BJ (cell line): ENCODE data around the gene KIF17. TPM values are rescaled to one million over a fixed set of nuclear protein-coding genes. Genes with fewer than 3 reads are reported as not detected.
"Not testable (repeated sequence)": the region's sequence is repeated elsewhere in the genome, so short reads cannot be mapped to it uniquely, and the experiment has no call there.

ENCODE experiments used
- CTCF ChIA-PET: fragments of 350-600 bp; formaldehyde crosslinking; extraction: SDS; loops from one replicate; lab custom pipeline; 2021; ENCODE audit warnings: antibody characterized with exemption, inconsistent platforms; lab: Yijun Ruan, JAX
- POLR2A ChIA-PET: fragments of 300-600 bp; sonication (Branson Sonifier 250); formaldehyde crosslinking; extraction: SDS; loops from one replicate; lab custom pipeline; 2021; ENCODE audit warnings: antibody characterized with exemption; lab: Charles Lee
- DNase-seq: peaks from one replicate; pipeline ENCODE4 v3.0.0-alpha.2; 2011; ENCODE audit warnings: low read depth
- H3K27me3 ChIP-seq: 2 replicates; pipeline ENCODE4 v1.6.0; 2011; ENCODE audit warnings: low read length; ENCODE audit not compliant: control insufficient read depth, insufficient read depth
- H3K36me3 ChIP-seq: 2 replicates; pipeline ENCODE4 v1.5.1; 2011; ENCODE audit warnings: low read length; ENCODE audit not compliant: control insufficient read depth, insufficient read depth
- H3K4me3 ChIP-seq: 2 replicates; pipeline ENCODE4 v1.5.1; 2011; ENCODE audit warnings: low read depth, mild to moderate bottlenecking, control low read depth, low read length
- polyA plus RNA-seq: library from polyadenylated mRNA; depleted of rRNA; stranded (reverse); fragments of >200 nt; gene quantifications from 2 replicates; pipeline ENCODE4 v1.2.3, GENCODE V29; 2011
- TF ChIP-seq, protein P1 (sequence below): IDR thresholded peaks from 2 replicates; pipeline ENCODE4 v1.5.1; 2011; ENCODE audit warnings: low read depth, mild to moderate bottlenecking, control low read depth, inconsistent platforms, low read length, moderate library complexity; ENCODE audit not compliant: insufficient read depth

The KIF17 gene
- polyA plus RNA-seq, 1 experiment = 3.7 TPM

DNA sequence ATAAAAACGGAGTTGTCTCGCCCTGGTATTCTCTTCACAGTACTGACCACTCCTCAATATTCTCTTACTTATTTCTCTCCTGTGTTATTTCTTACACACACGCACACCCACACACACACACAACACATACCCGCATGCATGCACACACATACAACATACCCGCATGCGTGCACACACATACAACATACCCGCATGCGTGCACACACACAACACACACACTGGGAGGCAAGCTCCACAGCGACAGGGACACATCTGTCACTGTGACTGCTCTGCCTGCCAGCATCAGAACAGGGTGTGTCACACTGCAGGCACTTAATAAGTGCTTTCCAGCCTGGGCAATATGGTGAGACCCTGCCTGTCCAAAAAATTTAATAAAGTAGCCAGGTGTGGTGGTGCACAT lies 35.8 kb downstream of the KIF17 start:
- Histone ChIP-seq H3K36me3 (no peaks in the 10 kb centered on the region; the same call in 1 of the 2 replicates), H3K27me3 (no peaks in the 10 kb centered on the region), H3K4me3 (no peak overlapping the region)
- CTCF ChIA-PET = interaction anchor here (0.6 kb wide), 1 partner anchor 514 kb away, joined by 3 read pairs; no protein-coding TSS in a partner anchor
- POLR2A ChIA-PET = no interaction called here
- TF ChIP-seq, protein P1, sequence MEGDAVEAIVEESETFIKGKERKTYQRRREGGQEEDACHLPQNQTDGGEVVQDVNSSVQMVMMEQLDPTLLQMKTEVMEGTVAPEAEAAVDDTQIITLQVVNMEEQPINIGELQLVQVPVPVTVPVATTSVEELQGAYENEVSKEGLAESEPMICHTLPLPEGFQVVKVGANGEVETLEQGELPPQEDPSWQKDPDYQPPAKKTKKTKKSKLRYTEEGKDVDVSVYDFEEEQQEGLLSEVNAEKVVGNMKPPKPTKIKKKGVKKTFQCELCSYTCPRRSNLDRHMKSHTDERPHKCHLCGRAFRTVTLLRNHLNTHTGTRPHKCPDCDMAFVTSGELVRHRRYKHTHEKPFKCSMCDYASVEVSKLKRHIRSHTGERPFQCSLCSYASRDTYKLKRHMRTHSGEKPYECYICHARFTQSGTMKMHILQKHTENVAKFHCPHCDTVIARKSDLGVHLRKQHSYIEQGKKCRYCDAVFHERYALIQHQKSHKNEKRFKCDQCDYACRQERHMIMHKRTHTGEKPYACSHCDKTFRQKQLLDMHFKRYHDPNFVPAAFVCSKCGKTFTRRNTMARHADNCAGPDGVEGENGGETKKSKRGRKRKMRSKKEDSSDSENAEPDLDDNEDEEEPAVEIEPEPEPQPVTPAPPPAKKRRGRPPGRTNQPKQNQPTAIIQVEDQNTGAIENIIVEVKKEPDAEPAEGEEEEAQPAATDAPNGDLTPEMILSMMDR = no peak
- DNase-seq = no peak

DNA sequence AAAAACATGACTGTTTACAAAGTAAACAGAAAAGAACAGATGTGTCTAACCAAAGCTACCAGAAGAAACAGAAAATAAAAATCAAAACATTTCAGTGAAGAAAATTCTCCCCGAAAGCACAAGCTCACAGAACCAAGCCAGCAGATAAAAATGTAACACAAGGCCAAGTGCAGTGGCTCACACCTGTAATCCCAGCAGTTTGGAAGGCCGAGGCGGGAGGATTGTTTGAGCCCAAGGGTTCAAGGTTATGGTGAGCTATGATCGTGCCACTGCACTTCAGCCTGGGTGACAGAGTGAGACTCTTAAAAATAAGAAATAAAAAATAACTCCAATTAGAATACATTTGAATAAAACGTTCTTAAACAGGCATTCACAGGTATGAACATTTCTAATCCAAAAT lies 37.5 kb downstream of the KIF17 start:
- TF ChIP-seq, protein P1 = no peak
- DNase-seq = no peak
- POLR2A ChIA-PET = no interaction called here
- no peaks in the 10 kb centered on the region for H3K27me3 ChIP-seq
- CTCF ChIA-PET = interaction anchor here (0.9 kb wide), 1 partner anchor 19 kb away, joined by 3 read pairs; the partner anchor contains the start of gene DDOST
- H3K4me3 ChIP-seq = no peak overlapping the region
- no peaks in the 10 kb centered on the region; the same call in 1 of the 2 replicates for H3K36me3 ChIP-seq

DNA sequence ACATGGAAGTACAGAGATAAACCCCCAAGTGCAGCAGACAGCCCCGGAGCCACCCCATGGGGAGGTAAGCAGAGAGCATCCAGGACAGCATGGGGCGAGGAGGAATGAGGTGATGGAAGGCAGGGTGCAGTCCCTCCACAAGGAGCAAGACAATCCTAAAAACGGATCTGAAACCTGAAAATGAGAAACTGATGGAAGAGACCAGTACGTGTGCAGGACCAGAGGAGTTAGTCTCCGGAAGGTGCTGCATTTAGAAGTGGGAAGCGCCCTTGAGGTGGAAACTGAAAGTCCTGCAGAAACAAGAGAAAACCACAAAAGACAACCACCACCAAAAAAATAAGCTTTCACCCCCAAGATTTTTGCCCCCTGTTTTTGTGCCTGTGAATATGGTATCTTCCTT lies 39.2 kb downstream of the KIF17 start:
- ChIA-PET POLR2A (no interaction called here), CTCF (interaction anchor here (0.6 kb wide), 1 partner anchor 38 kb away, joined by 3 read pairs; no protein-coding TSS in a partner anchor)
- TF ChIP-seq, protein P1 = no peak
- no peak overlapping the region for H3K4me3 ChIP-seq
- no peak for DNase-seq
- H3K27me3 ChIP-seq = no peaks in the 10 kb centered on the region
- H3K36me3 ChIP-seq = no peaks in the 10 kb centered on the region; the same call in 1 of the 2 replicates

DNA sequence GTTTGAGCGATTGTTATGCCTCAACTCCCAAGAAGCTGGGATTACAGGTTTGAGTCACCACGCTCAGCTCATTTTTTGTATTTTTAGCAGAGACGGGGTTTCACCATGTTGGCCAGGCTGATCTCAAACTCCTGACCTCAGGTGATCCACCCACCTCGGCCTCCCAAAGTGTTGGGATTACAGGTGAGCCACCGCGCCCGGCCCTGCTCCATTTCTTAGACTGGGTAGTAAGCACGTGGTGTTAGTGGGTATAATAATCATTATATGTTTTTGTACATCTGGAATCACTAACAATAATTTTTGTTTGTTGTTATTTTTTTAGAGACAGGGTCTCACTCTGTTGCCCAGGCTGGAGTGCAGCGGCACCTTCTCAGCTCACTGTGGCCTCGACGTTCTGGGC lies 44.2 kb downstream of the KIF17 start:
- H3K27me3 ChIP-seq, POLR2A ChIA-PET, DNase-seq, H3K4me3 ChIP-seq, H3K36me3 ChIP-seq: not testable (repeated sequence)
- CTCF ChIA-PET = interaction anchor here (1.1 to 1.3 kb wide), 2 partner anchors 23 to 41 kb away, joined by 3 read pairs; no protein-coding TSS in a partner anchor

DNA sequence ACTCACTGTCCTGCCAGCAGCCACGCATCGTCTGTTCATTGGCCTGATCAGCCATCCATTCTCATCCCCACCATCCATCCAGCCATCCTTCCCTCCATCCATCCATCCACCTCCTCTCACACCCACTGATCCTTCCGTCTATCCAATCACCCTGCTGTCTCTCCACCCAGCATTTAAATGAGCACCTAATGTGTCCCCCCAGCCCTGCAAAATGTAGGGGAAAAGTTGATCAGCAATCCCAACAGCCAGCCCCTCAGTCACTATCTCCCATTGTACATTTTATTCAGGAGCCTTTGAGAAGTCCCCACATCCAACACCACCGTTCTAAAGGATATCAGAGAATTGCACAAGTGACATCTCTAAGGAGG lies 45.6 kb downstream of the KIF17 start:
- ChIA-PET POLR2A (no interaction called here), CTCF (no interaction called here)
- TF ChIP-seq, protein P1 = no peak
- no peak for DNase-seq
- Histone ChIP-seq H3K27me3 (no peaks in the 10 kb centered on the region), H3K4me3 (no peak overlapping the region), H3K36me3 (no peaks in the 10 kb centered on the region; the same call in 1 of the 2 replicates)

DNA sequence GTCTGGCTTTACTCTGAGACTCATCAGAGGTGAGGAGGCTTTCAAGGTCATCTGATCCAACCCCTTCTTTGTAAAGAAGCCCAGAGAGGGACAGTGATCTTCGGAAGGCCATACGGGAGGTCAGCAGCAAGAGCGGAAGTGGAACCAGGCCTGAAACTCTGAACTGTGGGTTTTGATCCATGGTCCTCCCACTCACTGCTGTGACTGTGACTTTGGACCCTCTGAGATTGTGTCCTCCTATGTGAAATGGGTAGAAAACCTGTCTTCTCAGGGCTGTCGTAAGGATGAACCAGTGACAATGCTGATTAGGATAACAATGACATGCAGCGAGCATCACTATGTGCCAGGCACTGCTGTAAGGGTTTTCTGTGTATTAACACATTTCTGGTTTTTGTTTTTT lies 46.9 kb downstream of the KIF17 start:
- POLR2A ChIA-PET = no interaction called here
- TF ChIP-seq, protein P1 = no peak
- H3K4me3 ChIP-seq = no peak overlapping the region
- H3K36me3 ChIP-seq = no peaks in the 10 kb centered on the region; the same call in 1 of the 2 replicates
- no peak for DNase-seq
- H3K27me3 ChIP-seq = no peaks in the 10 kb centered on the region
- CTCF ChIA-PET = no interaction called here
